ENCODE results near the gene MAN2A2. TPM values are rescaled to one million over a fixed set of nuclear protein-coding genes. Genes with fewer than 3 reads are reported as not detected.
"Not testable (repeated sequence)": the region's sequence is repeated elsewhere in the genome, so short reads cannot be mapped to it uniquely, and the experiment has no call there.

The MAN2A2 gene
- total RNA-seq, 4 donors from 2014 or later, result 51.3 to 91.9 (median 62.2) TPM

DNA sequence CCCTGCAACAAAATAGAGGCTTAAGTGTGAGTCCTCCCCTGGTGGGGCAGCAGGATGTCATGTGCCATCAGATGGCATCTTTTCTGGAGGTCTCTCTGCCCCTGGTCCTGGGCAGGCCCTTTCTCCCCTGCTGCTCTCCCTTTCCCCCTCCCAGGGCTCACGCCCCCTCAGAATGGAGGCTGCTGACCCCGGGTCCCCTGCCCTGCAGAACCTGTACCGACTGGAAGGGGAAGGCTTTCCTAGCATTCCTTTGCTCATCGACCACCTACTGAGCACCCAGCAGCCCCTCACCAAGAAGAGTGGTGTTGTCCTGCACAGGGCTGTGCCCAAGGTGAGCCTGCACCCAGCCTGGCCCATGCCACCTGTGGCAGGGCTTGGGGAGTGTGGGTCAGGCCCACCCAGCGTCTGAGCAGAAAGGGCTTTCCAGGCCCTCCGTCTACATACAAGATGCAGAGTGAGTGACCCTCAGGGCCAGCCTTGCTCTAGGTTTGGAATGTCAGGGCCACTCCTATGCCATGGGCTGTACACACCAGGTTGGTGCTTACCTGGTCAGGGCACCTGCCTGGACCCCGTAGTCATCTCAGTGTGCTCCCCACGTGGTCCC, 11.7 kb upstream of the MAN2A2 start:
- TF ChIP-seq POLR2A (IDR thresholded peaks at IDR 0.05), result no peak
- WGBS, result 94% methylated on average over 7 of the region's 8 CpGs

DNA sequence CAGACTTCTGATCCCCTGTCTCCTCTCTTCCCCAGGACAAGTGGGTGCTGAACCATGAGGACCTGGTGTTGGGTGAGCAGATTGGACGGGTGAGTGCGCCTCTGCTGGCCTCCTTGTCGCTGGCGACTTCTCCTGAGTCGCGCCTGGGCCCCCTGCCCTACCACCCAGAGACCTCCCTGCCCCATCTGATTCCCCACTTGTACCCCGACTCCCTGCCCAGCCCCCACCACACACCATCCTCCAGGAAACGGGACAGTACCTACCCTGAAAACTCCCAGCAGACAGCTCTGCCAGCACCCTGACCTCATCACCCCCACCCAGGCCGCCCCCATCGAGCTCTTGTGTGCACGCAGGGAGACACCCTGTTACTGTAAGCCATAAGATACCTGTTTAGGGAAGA, 11.1 kb upstream of the MAN2A2 start:
- 96% methylated on average over 11 of the region's 11 CpGs for WGBS
- DNase-seq (ENCODE audit: low spot score in 2 of 2), result no peak
- Histone ChIP-seq H3K4me1 (peaks cover 8% of the 10 kb centered on the region), H3K9me3 (no peaks in the 10 kb centered on the region), H3K36me3 (peaks cover 63% of the 10 kb centered on the region), H3K27me3 (no peaks in the 10 kb centered on the region), H3K4me3 (no peak overlapping the region), H3K27ac (no peak overlapping the region)
- TF ChIP-seq POLR2A (IDR thresholded peaks at IDR 0.05), result no peak
- no peak for TF ChIP-seq POLR2AphosphoS5 (IDR thresholded peaks at IDR 0.05)
- TF ChIP-seq EP300 (IDR thresholded peaks at IDR 0.05), result no peak
- TF ChIP-seq, protein P1, sequence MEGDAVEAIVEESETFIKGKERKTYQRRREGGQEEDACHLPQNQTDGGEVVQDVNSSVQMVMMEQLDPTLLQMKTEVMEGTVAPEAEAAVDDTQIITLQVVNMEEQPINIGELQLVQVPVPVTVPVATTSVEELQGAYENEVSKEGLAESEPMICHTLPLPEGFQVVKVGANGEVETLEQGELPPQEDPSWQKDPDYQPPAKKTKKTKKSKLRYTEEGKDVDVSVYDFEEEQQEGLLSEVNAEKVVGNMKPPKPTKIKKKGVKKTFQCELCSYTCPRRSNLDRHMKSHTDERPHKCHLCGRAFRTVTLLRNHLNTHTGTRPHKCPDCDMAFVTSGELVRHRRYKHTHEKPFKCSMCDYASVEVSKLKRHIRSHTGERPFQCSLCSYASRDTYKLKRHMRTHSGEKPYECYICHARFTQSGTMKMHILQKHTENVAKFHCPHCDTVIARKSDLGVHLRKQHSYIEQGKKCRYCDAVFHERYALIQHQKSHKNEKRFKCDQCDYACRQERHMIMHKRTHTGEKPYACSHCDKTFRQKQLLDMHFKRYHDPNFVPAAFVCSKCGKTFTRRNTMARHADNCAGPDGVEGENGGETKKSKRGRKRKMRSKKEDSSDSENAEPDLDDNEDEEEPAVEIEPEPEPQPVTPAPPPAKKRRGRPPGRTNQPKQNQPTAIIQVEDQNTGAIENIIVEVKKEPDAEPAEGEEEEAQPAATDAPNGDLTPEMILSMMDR (IDR thresholded peaks at IDR 0.05), result no peak

More for the DNA sequence above, 11.7 kb upstream of the MAN2A2 start:
- H3K9me3 ChIP-seq, result no peaks in the 10 kb centered on the region
- no peak for DNase-seq (ENCODE audit: low spot score in 2 of 2)
- peaks cover 65% of the 10 kb centered on the region for H3K36me3 ChIP-seq
- peaks cover 14% of the 10 kb centered on the region for H3K4me1 ChIP-seq
- H3K4me3 ChIP-seq, result no peak overlapping the region
- no peaks in the 10 kb centered on the region for H3K27me3 ChIP-seq
- no peak overlapping the region for H3K27ac ChIP-seq

GRCh38 chr15:90892498-90893174, 10.5 kb upstream of the MAN2A2 start:
- peaks cover 6% of the 10 kb centered on the region for H3K4me1 ChIP-seq
- WGBS, result 94% methylated on average over 21 of the region's 29 CpGs
- H3K27me3 ChIP-seq, result no peaks in the 10 kb centered on the region
- H3K36me3 ChIP-seq, result peaks cover 58% of the 10 kb centered on the region
- H3K9me3 ChIP-seq, result no peaks in the 10 kb centered on the region
- no peak for DNase-seq (ENCODE audit: low spot score in 2 of 2)
- TF ChIP-seq POLR2A (IDR thresholded peaks at IDR 0.05) (no peak), EP300 (IDR thresholded peaks at IDR 0.05) (no peak), POLR2AphosphoS5 (IDR thresholded peaks at IDR 0.05) (no peak)
- TF ChIP-seq, protein P1 (IDR thresholded peaks at IDR 0.05), result no peak
- H3K4me3 ChIP-seq, result no peak overlapping the region
- H3K27ac ChIP-seq, result no peak overlapping the region

GRCh38 chr15:90893175-90894090, 9.7 kb upstream of the MAN2A2 start:
- Histone ChIP-seq H3K9me3 (no peaks in the 10 kb centered on the region), H3K27ac (no peak overlapping the region), H3K4me1 (peaks cover 6% of the 10 kb centered on the region), H3K27me3 (no peaks in the 10 kb centered on the region), H3K4me3 (no peak overlapping the region), H3K36me3 (peaks cover 58% of the 10 kb centered on the region)
- TF ChIP-seq, protein P1 (IDR thresholded peaks at IDR 0.05), result no peak
- no peak for TF ChIP-seq POLR2AphosphoS5 (IDR thresholded peaks at IDR 0.05)
- no peak for TF ChIP-seq POLR2A (IDR thresholded peaks at IDR 0.05)
- no peak for TF ChIP-seq EP300 (IDR thresholded peaks at IDR 0.05)
- DNase-seq (ENCODE audit: low spot score in 2 of 2), result no peak
- 94% methylated on average over 6 of the region's 33 CpGs for WGBS

GRCh38 chr15:90895571-90896117, 7.5 kb upstream of the MAN2A2 start:
- no peak overlapping the region for H3K27ac ChIP-seq
- H3K4me1 ChIP-seq, result peaks cover 6% of the 10 kb centered on the region
- WGBS, result 65% methylated on average over 9 of the region's 10 CpGs
- TF ChIP-seq POLR2AphosphoS5 (IDR thresholded peaks at IDR 0.05) (no peak), EP300 (IDR thresholded peaks at IDR 0.05) (no peak), POLR2A (IDR thresholded peaks at IDR 0.05) (no peak)
- TF ChIP-seq, protein P1 (IDR thresholded peaks at IDR 0.05), result no peak
- no peak overlapping the region for H3K4me3 ChIP-seq
- peaks cover 47% of the 10 kb centered on the region for H3K36me3 ChIP-seq
- DNase-seq (ENCODE audit: low spot score in 2 of 2), result no peak
- no peaks in the 10 kb centered on the region for H3K27me3 ChIP-seq
- no peaks in the 10 kb centered on the region for H3K9me3 ChIP-seq

DNA sequence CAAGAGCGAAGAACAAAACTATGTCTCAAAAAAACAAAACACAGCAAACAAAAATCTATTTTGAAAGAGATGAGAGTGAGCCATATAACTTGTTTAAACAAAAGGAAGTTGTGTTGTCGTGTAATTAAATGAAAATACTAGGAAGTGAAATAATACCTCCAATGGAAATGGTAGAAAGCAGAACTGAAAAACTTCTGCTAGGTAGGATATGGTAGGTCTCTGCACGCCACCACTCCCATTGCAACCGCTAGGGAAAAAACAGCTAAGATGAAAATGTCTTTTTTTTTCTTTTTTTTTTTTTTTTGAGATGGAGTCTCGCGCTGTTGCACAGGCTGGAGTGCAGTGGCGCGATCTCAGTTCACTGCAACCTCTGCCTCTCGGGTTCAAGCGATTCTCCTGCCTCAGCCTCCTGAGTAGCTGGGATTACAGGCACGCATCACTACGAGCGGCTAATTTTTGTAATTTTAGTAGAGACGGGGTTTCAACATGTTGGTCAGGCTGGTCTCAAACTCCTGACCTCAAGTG, 5.9 kb upstream of the MAN2A2 start:
- not testable (repeated sequence) for DNase-seq (ENCODE audit: low spot score in 2 of 2); H3K4me3 ChIP-seq; H3K27me3 ChIP-seq; H3K27ac ChIP-seq; H3K9me3 ChIP-seq
- H3K36me3 ChIP-seq, result peaks cover 32% of the 10 kb centered on the region
- 95% methylated on average over 14 of the region's 14 CpGs for WGBS
- H3K4me1 ChIP-seq, result peaks cover 12% of the 10 kb centered on the region
